Measurements from ENCODE around the gene GJD2. TPM values are rescaled to one million over a fixed set of nuclear protein-coding genes. Genes with fewer than 3 reads are reported as not detected.

The GJD2 gene
- total and polyA plus RNA-seq, 2 of the 13 experiments (the other 11 are each of a cell fraction or from before 2014, with no cell fraction given) = not detected

- in situ Hi-C loops (cut with HindIII; ENCODE audit: extremely low pct_ligation_motif_present, low pct_unique_long_range_greater_than_20kb) = no loop called here
These were observed 40.7 kb upstream of the GJD2 start, which contains the start of gene ACTC1 for GRCh38 chr15:34795267-34796081. Gene ACTC1 (minus strand): TSS chr15:34795549. CDS start chr15:34794808, 741 bp downstream.

More at GRCh38 chr15:34795267-34796081, 40.7 kb upstream of the GJD2 start, which contains the start of gene ACTC1:
- TF ChIP-seq, protein P1, sequence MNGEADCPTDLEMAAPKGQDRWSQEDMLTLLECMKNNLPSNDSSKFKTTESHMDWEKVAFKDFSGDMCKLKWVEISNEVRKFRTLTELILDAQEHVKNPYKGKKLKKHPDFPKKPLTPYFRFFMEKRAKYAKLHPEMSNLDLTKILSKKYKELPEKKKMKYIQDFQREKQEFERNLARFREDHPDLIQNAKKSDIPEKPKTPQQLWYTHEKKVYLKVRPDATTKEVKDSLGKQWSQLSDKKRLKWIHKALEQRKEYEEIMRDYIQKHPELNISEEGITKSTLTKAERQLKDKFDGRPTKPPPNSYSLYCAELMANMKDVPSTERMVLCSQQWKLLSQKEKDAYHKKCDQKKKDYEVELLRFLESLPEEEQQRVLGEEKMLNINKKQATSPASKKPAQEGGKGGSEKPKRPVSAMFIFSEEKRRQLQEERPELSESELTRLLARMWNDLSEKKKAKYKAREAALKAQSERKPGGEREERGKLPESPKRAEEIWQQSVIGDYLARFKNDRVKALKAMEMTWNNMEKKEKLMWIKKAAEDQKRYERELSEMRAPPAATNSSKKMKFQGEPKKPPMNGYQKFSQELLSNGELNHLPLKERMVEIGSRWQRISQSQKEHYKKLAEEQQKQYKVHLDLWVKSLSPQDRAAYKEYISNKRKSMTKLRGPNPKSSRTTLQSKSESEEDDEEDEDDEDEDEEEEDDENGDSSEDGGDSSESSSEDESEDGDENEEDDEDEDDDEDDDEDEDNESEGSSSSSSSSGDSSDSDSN (CRISPR knock-in tag; IDR thresholded peaks at IDR 0.05) = peak; percentile 85; the same call in 1 of the 2 replicates
- peak; percentile 11; the same call in 1 of the 2 replicates for TF ChIP-seq ZNF687 (CRISPR knock-in tag; IDR thresholded peaks at IDR 0.05)
- TF ChIP-seq HNRNPLL (IDR thresholded peaks at IDR 0.05; ENCODE audit: low read depth, low read length, poor library complexity, severe bottlenecking) = peak; percentile 44
- peak; percentile 32; the same call in 1 of the 2 replicates for TF ChIP-seq ZFY (CRISPR knock-in tag; IDR thresholded peaks at IDR 0.05)
- 0 out of 2 replicates have a peak, but pooled peaks have one; percentile 22 for TF ChIP-seq ZFX (CRISPR knock-in tag; IDR thresholded peaks at IDR 0.05; ENCODE audit: low read depth)
- TF ChIP-seq ZNF761 (CRISPR knock-in tag; conservative IDR thresholded peaks at IDR 0.05) = no peak
- BruUV-seq (replicated peaks) = no TSS peak
- no peak within 1 kb of the TSS for H3K9ac ChIP-seq (ENCODE audit: insufficient read depth, low read depth, low read length)
- peaks cover 1 to 75% of the 10 kb centered on the region in 2 experiments; a peak in 4 of 5 replicates for H3K27me3 ChIP-seq (ENCODE audit: control insufficient read depth in 1 of 2, insufficient read depth in 2 of 2, low read length in 2 of 2)
- ChIA-PET POLR2A (no interaction called here), CTCF (ENCODE audit: low intra/inter-chr PET ratio, low total read pairs) (no interaction called here)
- ATAC-seq (peak; percentile 97), DNase-seq (ENCODE audit: low spot score) (no peak), FAIRE-seq (no peak)
- 0 out of 2 replicates have a peak within 1 kb of the TSS, but pooled peaks have one; percentile 24 for H3K4me2 ChIP-seq (ENCODE audit: low read depth, low read length)
- 20% methylated on average over 24 of the region's 44 CpGs for WGBS (ENCODE audit: low lambda C conversion rate)
- 0 out of 2 replicates have a peak, but pooled peaks cover 8% of the 10 kb centered on the region for H3K4me1 ChIP-seq (ENCODE audit: insufficient read depth, low read length)
- no peak within 1 kb of the TSS for H3K27ac ChIP-seq (ENCODE audit: extremely low read length, insufficient read depth, low read length)
- H3K4me3 ChIP-seq (replicated peaks in 1 of 3; ENCODE audit: insufficient read depth in 1 of 3, low read depth in 2 of 3, low read length in 3 of 3) = peak within 1 kb of the TSS in 1 of 3 experiments; percentile 37; a peak in 1 of 6 replicates
- no peak within 1 kb of the TSS for H2AFZ ChIP-seq (ENCODE audit: low read length)
- H3K36me3 ChIP-seq (replicated peaks in 1 of 2; ENCODE audit: control insufficient read depth in 1 of 2, insufficient read depth in 2 of 2, low read length in 2 of 2) = no peaks in the 10 kb centered on the region
- H3K79me2 ChIP-seq (ENCODE audit: insufficient read depth, low read length) = no peaks in the 10 kb centered on the region
- H3K9me3 ChIP-seq (ENCODE audit: low read length) = no peaks in the 10 kb centered on the region
- no peaks in the 10 kb centered on the region for H4K20me1 ChIP-seq (ENCODE audit: insufficient read depth, low read length)
- intact Hi-C loops (cut with micrococcal nuclease; ENCODE audit: unreplicated experiment) = no loop called here
